Fibroblast of skin of right biceps (primary cell): ENCODE data around the gene GABRR1.
"Not testable (repeated sequence)": the region's sequence is repeated elsewhere in the genome, so short reads cannot be mapped to it uniquely, and the experiment has no call there.

Source experiments
- DNase-seq: peaks from one replicate; pipeline ENCODE4 v3.0.0-alpha.2; 2013

The GABRR1 gene

DNA sequence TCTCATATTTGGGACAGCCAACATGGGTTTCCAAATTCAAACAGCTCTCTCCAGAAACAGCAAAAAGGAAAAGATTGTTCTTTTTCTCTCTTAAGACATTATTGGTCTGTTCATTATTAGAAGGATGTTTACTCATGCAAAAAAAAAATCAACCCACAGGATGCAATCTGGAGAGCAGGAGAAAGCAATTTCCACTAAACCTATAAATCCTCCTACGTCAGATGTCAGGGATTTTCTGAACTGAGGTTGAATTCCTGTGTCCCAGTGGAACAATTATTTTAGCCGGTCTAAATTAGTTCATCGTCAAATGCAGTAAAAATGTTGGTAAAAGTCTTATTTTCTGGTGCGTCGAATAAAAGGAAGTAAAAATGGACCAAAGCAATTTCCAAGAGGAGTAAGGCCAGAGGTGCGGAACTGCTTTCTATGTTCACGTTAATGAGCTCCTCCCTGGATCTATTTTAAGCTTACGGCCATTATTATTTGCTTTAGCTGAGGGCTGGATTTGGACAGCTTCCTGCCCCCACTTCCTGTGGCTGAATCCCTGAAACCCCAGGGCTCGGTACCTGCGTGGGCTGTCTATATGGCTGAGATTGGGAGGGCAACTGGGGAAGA, at the start of gene GABRR1:
Gene GABRR1 (minus strand): TSS at position 60 of the 612 bp plus-strand sequence. CDS start 36 bp downstream, at position 24.
- no peak for DNase-seq

DNA sequence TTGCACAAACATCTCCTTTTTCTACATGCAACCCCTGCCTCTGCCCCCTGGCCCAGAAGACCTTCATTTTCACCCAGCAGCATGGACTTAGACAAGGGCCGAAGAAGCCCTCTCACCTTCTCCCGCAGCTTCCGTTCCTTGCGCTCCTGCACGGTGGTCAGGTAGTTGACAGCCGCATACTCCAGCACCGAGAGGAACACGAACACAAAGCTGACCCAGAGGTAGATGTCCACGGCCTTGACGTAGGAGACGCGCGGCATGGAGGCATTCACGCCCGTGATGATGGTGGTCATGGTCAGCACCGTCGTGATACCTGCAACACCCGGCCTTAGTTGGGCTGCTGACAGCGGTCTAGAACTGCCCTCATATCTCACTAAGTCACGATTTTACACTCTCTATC, 47.1 kb upstream of the GABRR1 start:
- DNase-seq = no peak

DNA sequence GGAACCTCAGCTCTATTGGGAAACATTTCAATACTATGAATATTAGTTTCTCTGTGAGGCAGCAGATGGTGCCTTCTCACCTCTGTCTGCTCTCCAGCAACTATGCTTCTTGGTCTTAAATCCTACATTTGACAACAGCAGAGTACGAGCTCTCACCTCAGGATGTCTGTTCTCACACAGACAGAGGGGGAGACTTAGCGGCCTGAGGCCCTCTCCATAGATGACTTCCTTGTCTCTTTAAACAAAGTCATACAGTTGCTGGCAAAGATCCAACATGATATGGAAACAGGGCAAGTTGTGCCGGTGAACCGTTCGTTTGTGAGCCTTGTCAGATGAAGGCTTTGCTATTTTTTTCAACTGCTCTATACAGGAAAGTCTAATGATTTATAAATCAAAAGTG, 43.7 kb upstream of the GABRR1 start:
- no peak for DNase-seq

DNA sequence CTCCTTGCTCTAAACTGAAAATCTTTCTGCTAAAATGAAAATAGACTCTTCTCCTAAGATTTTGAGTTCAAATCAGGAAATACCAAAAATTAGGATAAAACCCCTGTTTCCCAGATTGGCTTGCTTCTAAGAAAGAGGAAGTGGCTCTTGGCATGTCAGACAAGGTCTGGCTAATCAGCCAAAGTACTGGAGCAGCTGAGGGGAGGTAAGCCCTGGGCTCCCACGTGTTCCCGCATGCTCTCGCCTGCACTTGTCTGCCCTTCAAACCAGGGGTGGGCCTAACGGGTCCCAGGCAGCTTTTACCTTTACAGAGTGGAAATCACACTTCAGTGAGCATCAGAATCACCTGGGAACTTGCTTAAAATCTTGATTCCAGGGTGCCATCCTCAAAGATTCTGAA, 43.2 kb upstream of the GABRR1 start:
- no peak for DNase-seq

DNA sequence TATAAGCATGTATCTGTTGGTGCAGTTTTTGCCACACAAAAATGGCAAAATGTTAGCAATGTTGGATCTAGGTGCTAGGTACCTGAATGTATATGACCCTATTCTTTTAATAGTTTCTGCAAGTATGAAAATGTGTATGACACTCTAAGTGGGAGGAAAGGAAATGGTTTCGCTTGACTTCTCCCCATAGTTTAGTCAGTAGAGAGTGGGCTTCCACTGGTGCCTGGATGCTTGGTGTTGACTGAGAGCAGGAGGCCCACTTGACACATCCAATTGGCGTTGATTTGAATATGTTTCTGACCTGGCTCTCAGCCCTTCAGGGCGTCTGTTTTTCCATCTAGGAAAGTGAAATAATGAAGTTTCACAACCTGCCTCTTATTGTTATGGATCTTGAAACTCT, 41.8 kb upstream of the GABRR1 start:
- DNase-seq = no peak

DNA sequence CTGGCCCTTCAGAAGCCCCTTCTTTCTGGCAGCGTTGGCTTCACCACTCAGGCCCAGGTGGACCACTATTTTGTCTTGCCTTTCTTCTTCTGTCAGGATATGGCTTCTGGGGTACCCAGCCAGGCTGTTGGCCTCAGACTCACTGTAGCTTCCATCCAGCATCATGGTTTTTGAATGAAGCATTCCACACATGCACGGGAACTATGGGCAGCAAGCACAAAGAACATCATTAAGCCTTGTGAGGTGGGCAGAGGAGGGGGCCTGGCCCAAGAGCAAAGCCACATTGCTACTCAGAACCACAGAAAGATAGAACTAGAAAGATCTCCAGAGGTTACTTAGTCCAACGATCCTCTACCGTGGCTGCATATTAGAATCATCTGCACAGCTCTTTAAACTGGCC, 40.6 kb upstream of the GABRR1 start:
- no peak for DNase-seq

DNA sequence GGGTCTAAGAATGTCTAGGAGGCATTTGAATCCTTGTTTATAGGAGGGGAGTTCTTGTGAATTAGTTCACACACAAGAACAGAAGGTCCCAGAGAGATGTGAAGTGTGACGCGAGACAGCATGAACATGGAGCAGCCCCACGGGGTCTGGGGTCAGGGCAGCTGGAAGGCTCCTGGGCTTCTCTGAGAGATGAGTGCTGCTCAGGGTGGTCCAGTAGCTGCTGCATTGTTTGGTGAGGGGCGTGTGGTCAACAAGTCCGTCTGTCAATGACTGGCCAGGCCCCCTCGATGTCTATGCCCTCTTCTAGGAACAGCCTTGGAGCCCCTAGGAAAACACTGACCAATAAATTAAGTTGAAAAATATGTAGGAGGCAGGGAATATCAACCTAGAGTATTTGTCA, 40.2 kb upstream of the GABRR1 start:
- no peak for DNase-seq

DNA sequence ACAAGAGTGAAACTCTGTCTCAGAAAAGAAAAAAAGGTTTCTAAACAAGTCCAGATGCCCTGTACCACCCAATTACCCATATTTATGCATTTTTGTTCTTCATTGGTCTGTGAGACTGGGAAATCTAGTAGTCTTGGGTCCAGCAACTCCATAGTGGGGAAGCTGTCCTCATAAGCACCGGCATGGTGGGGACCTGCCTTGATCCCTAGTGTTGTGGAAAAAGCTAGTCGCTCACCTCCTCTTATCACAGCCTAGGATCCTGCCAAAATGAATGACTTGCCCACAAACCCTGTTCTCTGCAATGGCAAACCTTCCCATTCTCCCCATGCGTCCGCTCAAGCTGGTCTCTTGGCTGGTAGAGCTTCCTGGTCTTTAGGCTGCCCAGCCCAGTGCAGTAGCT, 38.3 kb upstream of the GABRR1 start:
- DNase-seq = no peak

DNA sequence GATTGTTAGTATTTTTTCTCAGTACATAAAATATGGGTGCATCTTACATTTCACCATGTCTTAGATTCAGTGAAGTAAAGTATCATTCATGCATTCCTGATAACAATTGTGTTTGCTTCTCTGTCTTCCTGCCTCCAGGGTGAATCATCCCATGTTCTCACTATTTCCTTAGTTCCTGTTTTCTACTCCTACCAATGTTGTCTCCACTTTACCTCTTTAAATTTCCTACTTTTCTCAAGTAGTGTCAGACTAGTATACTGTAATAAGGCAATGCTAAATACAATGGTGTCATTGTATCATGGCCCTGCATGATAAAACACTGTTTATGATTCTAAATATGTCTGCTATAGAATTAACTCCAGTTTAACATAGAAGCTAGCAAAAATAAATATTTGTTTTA, 37.4 kb upstream of the GABRR1 start:
- no peak for DNase-seq

DNA sequence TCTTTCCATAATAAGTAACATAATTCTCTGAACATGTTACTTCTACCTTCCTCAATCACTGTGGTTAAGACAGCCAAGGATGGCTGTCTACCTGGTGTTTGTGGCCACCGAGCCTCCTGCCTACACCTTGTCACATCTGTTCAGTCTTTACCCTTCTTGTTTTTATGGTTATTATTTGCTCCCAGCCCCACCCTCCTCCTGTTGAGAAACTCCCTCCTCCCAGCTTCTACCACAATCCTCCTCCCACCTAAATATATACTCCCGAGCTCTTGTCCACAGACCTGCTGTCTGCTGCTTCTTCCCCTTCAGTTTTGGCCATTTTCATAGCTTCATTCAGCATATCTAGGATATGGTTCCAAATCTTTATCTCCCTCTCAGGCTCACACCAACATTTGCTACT, 35.7 kb upstream of the GABRR1 start:
- no peak for DNase-seq

DNA sequence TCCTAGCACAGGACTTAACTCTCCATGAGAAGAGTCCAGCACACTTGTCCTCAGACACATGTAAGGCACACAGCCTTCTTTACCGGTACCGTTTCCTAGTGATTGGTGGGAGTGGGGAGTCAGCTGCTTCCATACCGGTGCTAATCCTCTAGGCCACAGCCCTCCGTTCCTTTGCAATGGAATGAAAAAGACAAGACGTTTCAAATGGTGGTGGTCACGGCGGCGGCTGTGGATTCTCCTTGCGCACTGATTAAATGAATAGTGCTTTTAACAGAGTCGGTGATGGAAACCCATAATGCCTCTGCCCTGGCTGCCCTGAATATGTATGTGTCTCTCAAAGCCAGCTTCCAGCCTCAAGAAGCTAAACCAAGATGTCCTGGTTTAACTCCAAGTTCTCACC, 34.8 kb upstream of the GABRR1 start:
- DNase-seq = no peak

DNA sequence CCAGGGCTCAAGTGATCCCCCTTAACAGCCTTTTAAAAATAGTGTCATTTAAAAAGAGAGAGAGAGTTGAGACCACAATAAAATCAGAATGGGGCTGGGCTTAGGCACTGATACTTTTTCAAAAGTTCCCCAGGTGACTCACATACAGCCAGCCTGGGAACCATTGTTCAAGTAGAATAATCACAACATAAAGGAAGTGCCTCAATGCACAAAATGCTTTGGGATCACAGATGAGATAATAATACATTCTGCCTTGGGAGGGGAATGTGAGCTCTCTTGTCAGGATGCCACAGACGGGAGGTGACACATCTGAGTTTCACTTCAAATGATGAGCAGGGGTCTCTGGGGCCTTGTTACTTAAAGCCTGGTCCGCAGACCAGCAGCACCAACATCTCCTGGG, 34.0 kb upstream of the GABRR1 start:
- no peak for DNase-seq

DNA sequence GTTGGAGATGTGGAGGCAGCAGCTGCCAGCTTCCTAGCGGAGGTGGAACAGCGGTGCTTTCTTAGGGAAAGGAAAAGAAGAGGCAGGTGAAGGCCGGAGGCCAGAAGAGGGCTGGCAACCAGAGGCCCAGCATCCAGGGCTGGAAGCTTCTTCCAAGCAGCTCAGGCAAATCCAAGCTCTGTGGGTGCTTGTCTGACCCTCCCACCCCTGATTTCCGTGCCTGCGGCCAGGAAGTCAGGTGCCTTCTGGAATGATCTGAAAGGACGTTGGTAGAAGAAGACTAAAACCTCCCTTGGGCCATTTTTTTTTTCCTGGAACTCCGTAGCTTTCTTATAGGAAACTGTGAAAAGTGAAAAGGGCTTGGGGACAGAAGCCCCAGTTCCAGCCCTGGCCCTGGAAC, 33.1 kb upstream of the GABRR1 start:
- DNase-seq = no peak

DNA sequence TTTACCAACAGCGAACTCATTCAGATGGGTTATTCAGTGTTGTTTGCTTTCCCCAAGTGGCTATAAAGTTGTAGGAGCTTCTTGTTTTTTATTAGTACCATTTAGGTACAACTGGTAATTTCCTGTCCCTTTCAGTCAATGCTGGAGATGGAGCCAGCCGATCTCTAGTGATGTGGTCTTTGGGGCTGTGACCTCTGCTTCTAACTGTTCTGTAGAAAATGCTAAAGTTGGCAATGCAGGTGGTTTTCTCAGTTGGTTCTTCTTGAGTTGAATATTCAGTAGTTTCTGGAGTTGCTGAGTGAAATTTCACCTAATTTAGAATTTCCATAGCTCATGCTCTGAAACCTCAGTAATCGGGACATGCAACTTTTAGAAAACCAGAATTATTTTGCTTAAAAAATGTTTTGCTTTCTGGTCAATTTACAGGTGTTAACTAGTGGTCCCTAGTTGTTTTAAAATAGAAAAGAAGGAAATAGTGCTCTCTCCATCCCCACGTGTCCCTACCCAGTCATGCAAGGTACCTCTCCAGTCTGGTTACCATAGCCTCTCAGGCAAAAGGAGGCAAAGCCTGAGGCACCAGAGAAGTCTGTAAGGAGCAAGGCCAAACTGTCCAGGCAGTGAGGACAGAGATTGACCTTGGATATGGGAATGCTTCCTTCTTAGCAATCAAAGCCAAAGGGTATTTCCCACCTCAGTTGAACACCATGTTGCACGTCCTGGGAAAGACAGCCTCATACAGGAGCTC, 27.3 kb upstream of the GABRR1 start:
- no peak for DNase-seq

DNA sequence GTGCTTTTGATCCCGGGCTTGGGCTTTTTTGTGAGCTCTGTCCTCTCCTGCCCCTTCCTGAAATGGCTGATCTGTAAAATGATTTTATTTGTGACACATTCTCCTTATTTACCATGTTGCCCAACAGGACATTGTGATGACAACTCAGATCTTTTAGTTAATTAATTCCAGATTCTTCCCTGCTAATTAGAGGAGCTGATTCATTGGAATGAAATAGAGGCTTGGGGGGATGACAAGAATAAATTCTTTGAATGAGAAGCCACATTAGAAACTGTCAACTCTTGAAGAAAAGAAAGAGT, 26.1 kb upstream of the GABRR1 start:
- peak; percentile 51 for DNase-seq

DNA sequence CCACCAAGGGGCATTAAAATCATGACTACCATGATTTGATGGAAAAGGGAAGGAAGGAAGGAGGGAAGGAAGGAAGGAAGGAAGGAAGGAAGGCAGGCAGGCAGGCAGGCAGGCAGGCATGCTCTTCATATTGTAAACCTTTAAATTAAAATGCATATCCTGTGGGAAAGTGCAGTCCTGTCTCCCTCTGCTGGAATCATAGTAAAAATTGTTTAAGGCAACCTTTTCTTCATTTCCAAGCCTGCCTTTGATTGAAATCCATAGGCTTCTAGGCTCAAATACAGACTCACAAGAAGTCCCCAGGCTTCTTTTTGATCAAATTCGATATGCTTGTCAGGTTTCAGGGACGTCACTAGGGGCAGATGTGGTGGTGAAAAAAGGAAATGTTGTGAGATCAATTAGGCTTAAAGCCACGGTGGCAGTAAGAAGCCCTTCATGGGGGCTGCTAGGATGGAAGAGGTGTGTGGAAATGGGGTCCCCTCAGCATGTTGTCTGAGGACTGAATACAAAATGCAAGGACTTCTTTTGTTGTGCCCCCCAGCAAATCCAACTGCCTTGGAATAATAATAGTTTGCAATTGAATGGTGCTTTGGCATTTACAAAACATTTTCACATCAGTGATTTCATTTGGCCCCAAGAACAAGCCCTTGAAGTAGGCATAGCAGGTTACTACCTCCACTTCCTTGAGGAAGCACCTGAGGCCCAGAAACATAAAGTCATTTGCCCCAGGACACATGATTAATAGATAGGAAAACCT, 25.6 kb upstream of the GABRR1 start:
- DNase-seq = peak; percentile 48

DNA sequence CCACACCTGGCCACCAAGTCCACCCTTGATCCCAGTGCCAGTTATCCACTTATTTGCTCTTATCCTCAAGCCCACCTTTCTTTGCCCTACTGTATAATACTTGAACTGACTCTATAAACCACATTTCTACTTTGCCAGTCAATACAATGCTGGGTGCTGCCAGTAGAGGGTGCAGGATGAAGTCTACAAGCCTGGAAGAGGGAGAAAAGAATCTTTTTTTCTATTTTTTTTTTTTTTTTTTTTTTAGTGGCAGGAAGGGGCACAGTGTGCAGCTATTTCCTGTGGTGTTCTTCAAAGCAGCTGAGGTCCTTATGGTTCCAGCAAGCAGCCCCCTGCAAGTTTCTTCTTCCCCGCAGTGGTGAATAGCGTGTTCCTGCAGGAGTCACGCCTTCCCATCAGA, 22.2 kb upstream of the GABRR1 start:
- no peak for DNase-seq

DNA sequence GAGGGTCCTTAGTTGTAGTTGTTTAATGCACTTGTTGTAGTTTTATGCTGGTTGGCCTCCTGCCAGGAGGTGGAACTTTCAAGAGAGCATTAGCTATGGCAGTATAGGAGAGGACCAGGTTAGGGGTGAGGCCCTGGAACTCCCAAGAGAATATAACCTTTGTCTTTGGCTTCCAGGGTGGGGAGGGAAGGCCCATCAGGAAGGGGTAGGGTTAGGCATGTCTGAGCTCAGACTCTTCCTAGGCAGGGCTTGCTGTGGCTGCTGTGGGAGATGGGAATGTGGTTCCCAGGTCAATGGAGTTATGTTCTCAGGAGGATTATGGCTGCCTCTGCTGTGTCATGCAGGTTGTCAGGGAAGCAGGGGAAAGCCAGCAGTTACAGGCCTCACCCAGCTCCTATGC, 20.0 kb upstream of the GABRR1 start:
- DNase-seq = no peak

DNA sequence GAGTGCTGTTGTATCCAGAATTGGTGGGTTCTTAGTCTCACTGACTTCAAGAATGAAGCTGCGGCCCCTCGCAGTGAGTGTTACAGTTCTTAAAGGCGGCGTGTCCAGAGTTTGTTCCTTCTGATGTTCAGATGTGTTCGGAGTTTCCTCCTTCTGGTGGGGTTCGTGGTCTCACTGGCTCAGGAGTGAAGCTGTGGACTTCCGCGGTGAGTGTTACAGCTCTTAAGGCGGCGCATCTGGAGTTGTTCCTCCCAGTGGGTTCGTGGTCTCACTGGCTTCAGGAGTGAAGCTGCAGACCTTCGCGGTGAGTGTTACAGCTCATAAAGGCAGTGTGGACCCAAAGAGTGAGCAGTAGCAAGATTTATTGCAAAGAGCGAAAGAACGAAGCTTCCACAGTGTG, 16.4 kb upstream of the GABRR1 start:
- not testable (repeated sequence) for DNase-seq

DNA sequence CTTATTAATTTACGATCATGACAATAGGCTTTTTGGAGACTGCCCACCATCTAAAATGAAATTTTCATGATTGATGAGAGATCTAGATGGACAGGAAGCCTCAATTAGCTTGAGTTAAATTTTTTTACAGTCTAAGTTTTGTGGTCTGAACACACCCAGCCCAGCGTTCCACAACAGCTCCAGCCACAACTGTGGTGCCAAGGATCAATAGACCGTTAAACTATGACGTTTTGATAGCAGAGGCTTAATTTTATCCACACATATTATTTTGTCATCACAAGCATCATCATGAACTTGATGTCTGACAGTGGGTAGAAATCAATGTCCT, 5.5 kb upstream of the GABRR1 start:
- DNase-seq = no peak

DNA sequence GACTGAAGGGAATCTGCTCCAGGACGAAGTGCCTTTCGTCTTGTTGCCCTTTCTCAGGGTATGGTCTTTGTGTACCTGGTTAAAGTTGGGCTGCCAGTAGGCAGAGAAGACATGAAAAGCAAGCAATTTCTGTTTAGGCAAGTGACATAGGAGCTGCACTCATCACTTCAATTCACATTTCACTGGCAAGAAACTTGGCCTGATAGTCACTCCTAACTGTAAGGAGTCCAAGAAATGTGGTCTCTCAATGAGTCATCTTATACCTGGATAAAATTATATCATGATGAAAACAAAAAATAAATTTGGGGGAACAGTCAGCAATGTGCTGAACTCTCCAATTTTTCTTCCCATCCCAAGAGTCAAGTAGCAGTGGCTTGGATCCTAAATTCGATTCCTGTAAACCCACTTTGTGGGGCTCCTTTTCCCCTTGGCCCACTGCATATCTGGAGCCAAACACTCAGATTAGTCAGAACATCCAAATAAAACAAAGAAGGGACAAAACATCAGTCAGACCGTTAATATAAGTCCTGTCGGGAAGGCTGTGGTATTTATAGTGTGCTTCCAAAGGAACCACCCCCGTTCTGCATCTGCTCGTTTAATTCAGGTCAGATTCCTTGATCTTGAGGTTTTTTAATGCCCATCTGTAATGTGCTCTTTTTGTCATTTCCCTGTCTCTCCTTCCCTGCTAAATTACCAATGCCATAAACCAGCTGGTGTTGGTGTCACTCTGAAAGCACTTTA, 5.0 kb upstream of the GABRR1 start:
- no peak for DNase-seq

DNA sequence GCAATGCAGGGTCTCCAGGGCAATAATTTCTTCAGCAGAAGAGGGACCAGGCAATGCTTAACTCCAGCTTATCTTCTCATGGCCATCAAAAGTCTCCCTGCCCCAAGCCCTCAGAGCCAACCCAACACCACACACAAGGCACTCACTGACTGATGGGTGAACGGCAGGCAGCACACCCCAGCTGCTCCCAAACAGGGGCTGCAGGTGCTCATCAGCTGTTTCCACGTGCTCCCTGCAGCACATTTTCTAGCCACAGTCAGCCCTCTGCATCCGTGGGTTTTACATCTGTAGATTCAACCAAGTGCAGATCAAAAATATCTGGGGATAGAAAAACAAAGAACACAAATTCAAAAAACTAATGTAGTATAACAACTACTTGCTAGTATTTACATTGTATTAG, 4.0 kb upstream of the GABRR1 start:
- DNase-seq = no peak

DNA sequence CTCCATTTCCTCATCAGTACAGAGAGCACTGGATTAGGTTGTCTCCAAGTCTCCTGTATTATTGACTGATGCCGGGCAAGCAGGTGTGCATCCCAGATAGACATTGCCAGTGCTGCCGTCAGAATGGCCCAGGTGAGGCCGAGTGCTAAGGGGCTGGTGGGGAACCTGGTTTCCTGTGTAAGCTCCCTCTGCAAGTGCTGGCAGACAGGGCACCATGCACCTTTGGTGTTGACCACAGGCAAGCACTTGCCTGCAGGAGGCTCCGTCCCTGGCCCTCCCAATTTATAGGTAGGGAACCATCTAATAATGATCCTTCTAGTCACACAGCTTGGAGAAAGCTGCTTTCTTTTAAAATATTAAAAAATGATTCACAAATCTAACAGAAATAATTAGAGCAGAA, 747 bp downstream of the GABRR1 start:
- DNase-seq = no peak

DNA sequence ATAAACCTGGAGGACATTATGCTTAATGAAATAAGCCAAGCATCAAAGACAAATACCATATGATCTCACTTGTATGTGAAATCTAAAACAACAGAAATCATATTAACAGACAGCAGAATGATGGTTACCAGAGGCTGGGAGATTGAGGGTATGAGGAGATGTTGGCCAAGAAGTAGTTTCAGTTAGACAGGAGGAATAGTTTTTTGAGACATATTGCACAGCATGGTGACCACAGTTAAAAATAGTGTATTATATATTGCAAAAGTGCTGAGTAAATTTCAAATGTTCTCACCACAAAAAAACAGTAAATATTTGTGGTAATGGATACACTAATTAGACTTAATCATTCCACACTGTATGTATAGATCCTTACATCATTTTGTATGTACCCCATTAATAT, 1.8 kb downstream of the GABRR1 start:
- no peak for DNase-seq
